Thyroid gland (tissue), 4 donors: ENCODE measurements around the gene TFAP2C. TPM values are rescaled to one million over a fixed set of nuclear protein-coding genes. Genes with fewer than 3 reads are reported as not detected.

Source experiments
- DNase-seq, 2 donors: peaks; one replicate each; pipeline ENCODE4 v3.0.0-alpha.2; 2019
- H3K27ac ChIP-seq, 3 donors: fragments of 200-600 bp; sonication (generic); 1 replicate in 2 of 3; 2 replicates in 1 of 3; pipeline ENCODE4 v1.5.1; 2016 to 2019; ENCODE audit warnings: mild to moderate bottlenecking in 1 of 3, moderate library complexity in 1 of 3
- H3K27me3 ChIP-seq: fragments of 200-600 bp; sonication (generic); one replicate; pipeline ENCODE4 v1.5.1; 2019
- H3K36me3 ChIP-seq, 2 donors: fragments of 200-600 bp; sonication (generic); one replicate each; pipeline ENCODE4 v1.5.1; 2016 to 2019
- H3K4me1 ChIP-seq, 2 donors: fragments of 200-600 bp; sonication (generic); one replicate each; pipeline ENCODE4 v1.5.1; 2017 to 2019
- H3K4me3 ChIP-seq, 3 donors: fragments of 200-600 bp; sonication (generic); replicated peaks in 1 of 3; 1 replicate in 2 of 3; 2 replicates in 1 of 3; pipeline ENCODE4 v1.5.1; 2016; ENCODE audit warnings: mild to moderate bottlenecking in 1 of 3
- H3K9me3 ChIP-seq: fragments of 200-600 bp; sonication (generic); one replicate; pipeline ENCODE4 v1.5.1; 2017
- POLR2A ChIP-seq, 2 donors: fragments of 450-650 bp; IDR thresholded peaks; one replicate each; pipeline ENCODE4 v1.6.1; 2017; ENCODE audit warnings: antibody characterized with exemption in 2 of 2, mild to moderate bottlenecking in 2 of 2, moderate library complexity in 1 of 2
- WGBS, 2 donors: methylation state at CpG; one replicate each; pipeline ENCODE4 v1.1.5; 2017; 5-methylcytosine and 5-hydroxymethylcytosine counted together
- intact Hi-C: fragments of 100-400 bp; cut with DNase I; formaldehyde crosslinking; loops from one replicate; pipeline ENCODE4 v1.15.1; 2023
- total RNA-seq, 4 donors: library from RNA; depleted of rRNA; stranded (reverse); fragments of >200 nt; gene quantifications; one replicate each; pipeline ENCODE4 v1.2.3, GENCODE V29; 2016
- TF ChIP-seq, protein P1 (sequence below), 6 experiments: fragments of 200-600 bp in 3 of 6; fragments of 450-650 bp in 3 of 6; sonication (generic) in 3 of 6; IDR thresholded peaks; one replicate each; pipeline ENCODE4 v1.5.1; 2016 to 2019; ENCODE audit warnings: antibody characterized with exemption in 6 of 6, mild to moderate bottlenecking in 2 of 6, inconsistent platforms in 1 of 6, moderate library complexity in 1 of 6

The TFAP2C gene
- total RNA-seq, 4 donors from 2014 or later: 3.2 to 6.9 (median 5.2) TPM

DNA sequence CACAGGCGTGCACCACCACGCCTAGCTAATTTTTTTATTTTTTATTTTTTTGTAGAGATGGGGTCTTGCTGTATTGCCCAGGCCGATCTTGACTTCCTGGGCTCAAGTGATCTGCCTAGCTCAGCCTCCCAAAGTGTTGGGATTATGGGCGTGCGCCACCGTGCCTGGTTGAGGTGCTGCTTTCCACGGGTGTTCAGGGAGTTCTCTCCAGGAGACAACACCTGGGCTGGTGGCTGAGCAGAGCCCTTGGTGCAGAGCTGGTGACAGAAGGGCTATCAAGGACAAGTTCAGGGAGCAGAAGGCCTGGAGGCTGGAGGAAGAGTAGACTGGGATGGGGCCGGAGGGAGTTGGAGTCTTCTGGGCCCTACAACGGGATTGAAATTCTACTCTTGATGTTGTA, 34.6 kb downstream of the TFAP2C start:
- Histone ChIP-seq H3K27ac (no peak overlapping the region), H3K4me3 (no peak overlapping the region), H3K4me1 (no peaks in the 10 kb centered on the region), H3K27me3 (no peaks in the 10 kb centered on the region), H3K9me3 (no peaks in the 10 kb centered on the region), H3K36me3 (no peaks in the 10 kb centered on the region)
- 94 to 99% methylated on average over 9 of the region's 9 CpGs for WGBS, 2 donors
- TF ChIP-seq POLR2A (IDR thresholded peaks at IDR 0.05): no peak
- TF ChIP-seq, protein P1, sequence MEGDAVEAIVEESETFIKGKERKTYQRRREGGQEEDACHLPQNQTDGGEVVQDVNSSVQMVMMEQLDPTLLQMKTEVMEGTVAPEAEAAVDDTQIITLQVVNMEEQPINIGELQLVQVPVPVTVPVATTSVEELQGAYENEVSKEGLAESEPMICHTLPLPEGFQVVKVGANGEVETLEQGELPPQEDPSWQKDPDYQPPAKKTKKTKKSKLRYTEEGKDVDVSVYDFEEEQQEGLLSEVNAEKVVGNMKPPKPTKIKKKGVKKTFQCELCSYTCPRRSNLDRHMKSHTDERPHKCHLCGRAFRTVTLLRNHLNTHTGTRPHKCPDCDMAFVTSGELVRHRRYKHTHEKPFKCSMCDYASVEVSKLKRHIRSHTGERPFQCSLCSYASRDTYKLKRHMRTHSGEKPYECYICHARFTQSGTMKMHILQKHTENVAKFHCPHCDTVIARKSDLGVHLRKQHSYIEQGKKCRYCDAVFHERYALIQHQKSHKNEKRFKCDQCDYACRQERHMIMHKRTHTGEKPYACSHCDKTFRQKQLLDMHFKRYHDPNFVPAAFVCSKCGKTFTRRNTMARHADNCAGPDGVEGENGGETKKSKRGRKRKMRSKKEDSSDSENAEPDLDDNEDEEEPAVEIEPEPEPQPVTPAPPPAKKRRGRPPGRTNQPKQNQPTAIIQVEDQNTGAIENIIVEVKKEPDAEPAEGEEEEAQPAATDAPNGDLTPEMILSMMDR (IDR thresholded peaks at IDR 0.05): no peak
- no peak for DNase-seq
- intact Hi-C loops: no loop called here

DNA sequence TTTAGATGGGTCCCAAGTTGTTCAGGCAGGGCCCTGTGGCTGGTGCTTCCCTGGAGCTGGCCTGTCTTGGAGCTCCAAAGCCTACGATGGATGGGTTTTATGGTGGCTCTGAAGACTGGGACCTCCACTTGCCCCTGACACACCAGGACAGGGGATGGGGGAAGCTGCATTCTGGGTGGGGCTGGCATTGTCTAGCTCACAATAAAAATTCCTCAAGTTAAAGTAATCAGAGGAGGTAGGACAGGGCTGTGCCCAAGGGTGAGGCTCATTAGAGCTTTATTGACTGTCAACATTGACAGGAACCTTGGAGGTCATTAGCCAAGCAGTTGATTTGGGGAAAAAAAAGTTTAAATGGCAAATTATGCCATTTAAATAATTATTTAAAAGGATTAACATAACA, 35.7 kb downstream of the TFAP2C start:
- no peak for DNase-seq
- Histone ChIP-seq H3K9me3 (no peaks in the 10 kb centered on the region), H3K4me3 (no peak overlapping the region), H3K4me1 (no peaks in the 10 kb centered on the region), H3K36me3 (no peaks in the 10 kb centered on the region), H3K27me3 (no peaks in the 10 kb centered on the region), H3K27ac (no peak overlapping the region)
- WGBS, 2 donors: 93 to 100% methylated on average over 1 of the region's 1 CpG
- intact Hi-C loops: no loop called here
- TF ChIP-seq POLR2A (IDR thresholded peaks at IDR 0.05): no peak
- TF ChIP-seq, protein P1 (IDR thresholded peaks at IDR 0.05): no peak

DNA sequence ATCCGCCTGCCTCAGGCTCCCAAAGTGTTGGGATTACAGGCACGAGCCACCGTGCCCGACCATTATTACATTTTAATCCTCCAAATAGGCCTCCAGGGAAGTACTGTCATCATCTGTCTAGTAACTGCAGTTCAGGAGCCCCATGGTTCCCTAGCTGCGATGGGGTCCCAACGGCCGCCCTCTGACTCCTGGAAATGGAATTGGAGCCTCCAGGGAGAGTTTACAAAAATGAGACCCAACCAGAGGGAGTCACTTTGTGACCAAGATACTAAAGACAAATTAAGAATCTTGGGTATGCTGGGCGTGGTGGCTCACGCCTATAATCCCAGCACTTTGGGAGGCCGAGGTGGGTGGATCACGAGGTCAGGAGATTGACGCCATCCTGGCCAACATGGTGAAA, 36.7 kb downstream of the TFAP2C start:
- 85 to 86% methylated on average over 12 of the region's 12 CpGs for WGBS, 2 donors

DNA sequence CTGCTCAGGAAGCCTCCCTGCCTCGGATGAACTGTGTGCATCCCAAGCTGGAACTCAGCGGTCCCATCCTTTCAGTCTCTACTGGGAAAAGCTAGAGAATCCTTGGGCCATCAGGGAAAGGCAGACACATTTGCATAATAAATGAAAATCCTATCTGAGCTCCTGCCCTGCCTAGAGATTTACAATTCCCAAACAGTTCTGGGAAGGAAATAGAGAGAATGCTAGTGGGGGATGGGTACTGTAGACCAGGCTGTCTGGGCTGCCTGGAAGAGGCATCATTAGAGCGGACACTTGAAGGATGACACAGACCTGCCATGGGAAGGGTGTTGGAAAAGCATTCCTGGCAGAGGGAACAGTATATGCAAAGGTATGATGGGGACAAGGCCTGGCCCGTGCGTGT, 44.3 kb downstream of the TFAP2C start:
- Histone ChIP-seq H3K27me3 (no peaks in the 10 kb centered on the region), H3K4me1 (no peaks in the 10 kb centered on the region), H3K27ac (no peak overlapping the region), H3K36me3 (no peaks in the 10 kb centered on the region), H3K4me3 (no peak overlapping the region), H3K9me3 (no peaks in the 10 kb centered on the region)
- WGBS, 2 donors: 89 to 92% methylated on average over 5 of the region's 5 CpGs
- DNase-seq: no peak
- intact Hi-C loops: no loop called here
- TF ChIP-seq, protein P1 (IDR thresholded peaks at IDR 0.05): no peak
- no peak for TF ChIP-seq POLR2A (IDR thresholded peaks at IDR 0.05)

More for the DNA sequence above, 36.7 kb downstream of the TFAP2C start:
- H3K9me3 ChIP-seq: no peaks in the 10 kb centered on the region
- H3K27me3 ChIP-seq: no peaks in the 10 kb centered on the region
- H3K4me3 ChIP-seq: no peak overlapping the region
- no peaks in the 10 kb centered on the region for H3K4me1 ChIP-seq
- TF ChIP-seq, protein P1 (IDR thresholded peaks at IDR 0.05): no peak
- TF ChIP-seq POLR2A (IDR thresholded peaks at IDR 0.05): no peak
- no peaks in the 10 kb centered on the region for H3K36me3 ChIP-seq
- intact Hi-C loops: no loop called here
- no peak for DNase-seq
- H3K27ac ChIP-seq: no peak overlapping the region

DNA sequence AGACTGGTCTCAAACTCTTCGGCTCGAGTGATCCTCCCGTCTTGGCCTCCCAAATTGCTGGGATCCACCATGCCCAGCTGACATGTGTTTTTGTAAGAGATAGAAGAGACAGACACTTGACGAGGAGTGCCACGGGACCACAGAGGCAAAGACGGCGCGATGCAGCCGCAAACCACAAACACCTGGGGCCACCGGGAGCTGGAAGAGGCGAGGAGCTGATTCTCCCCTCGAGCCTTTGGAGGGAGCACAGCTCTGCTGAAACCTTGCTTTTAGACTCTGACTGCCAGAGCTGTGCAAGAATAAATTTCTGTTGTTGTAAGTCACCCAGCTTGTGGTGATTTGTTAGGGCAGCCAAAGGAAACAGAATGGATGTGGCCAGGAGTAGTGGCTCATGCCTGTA, 46.9 kb downstream of the TFAP2C start:
- H3K4me1 ChIP-seq: no peaks in the 10 kb centered on the region
- H3K27ac ChIP-seq: no peak overlapping the region
- H3K9me3 ChIP-seq: no peaks in the 10 kb centered on the region
- TF ChIP-seq, protein P1 (IDR thresholded peaks at IDR 0.05): no peak
- no peak for TF ChIP-seq POLR2A (IDR thresholded peaks at IDR 0.05)
- no peaks in the 10 kb centered on the region for H3K27me3 ChIP-seq
- no peak overlapping the region for H3K4me3 ChIP-seq
- DNase-seq: no peak
- H3K36me3 ChIP-seq: no peaks in the 10 kb centered on the region
- intact Hi-C loops: no loop called here
- 79 to 86% methylated on average over 12 of the region's 12 CpGs for WGBS, 2 donors
